Panc1 (cell line): ENCODE measurements around the gene SPATA13. TPM values are rescaled to one million over a fixed set of nuclear protein-coding genes. Genes with fewer than 3 reads are reported as not detected.

ENCODE experiments used
- ATAC-seq: fragments of 200-7000 bp; cut with Tn5 transposase; 2 replicates; pipeline ENCODE4 v1.9.1; 2020; ENCODE audit warnings: mild to moderate bottlenecking, moderate library complexity
- BruUV-seq: library from RNA; stranded (reverse); fragments of 400-500 nt; replicated peaks from 2 replicates; lab custom pipeline; 2021; lab: Mats Ljungman, UMichigan
- CTCF ChIA-PET: fragments of 300-600 bp; sonication (Branson Sonifier 250); formaldehyde crosslinking; loops from one replicate; lab custom pipeline; 2022; ENCODE audit warnings: antibody characterized with exemption; lab: Charles Lee
- POLR2A ChIA-PET: fragments of 300-600 bp; sonication (Branson Sonifier 250); formaldehyde crosslinking; loops from one replicate; lab custom pipeline; 2022; ENCODE audit warnings: antibody characterized with exemption; lab: Charles Lee
- DNase-seq: peaks from one replicate; pipeline ENCODE4 v3.0.0-alpha.2; 2010; ENCODE audit warnings: low read depth, low spot score
- H3K27ac ChIP-seq: 2 replicates; pipeline ENCODE4 v1.5.1; 2011; ENCODE audit warnings: mild to moderate bottlenecking, low read length, inconsistent platforms
- H3K27me3 ChIP-seq: fragments of 200-500 bp; sonication (Bioruptor generic); 2 replicates; pipeline ENCODE4 v1.6.0; 2014; ENCODE audit warnings: low read length, inconsistent platforms; ENCODE audit not compliant: control insufficient read depth, insufficient read depth
- H3K36me3 ChIP-seq: fragments of 200-500 bp; sonication (Bioruptor generic); 2 replicates; pipeline ENCODE4 v1.5.1; 2014; ENCODE audit warnings: inconsistent platforms, mild to moderate bottlenecking, low read length, moderate library complexity; ENCODE audit not compliant: control insufficient read depth, insufficient read depth
- H3K4me1 ChIP-seq: 2 replicates; pipeline ENCODE4 v1.5.1; 2011; ENCODE audit warnings: inconsistent platforms, mild to moderate bottlenecking, low read length, moderate library complexity; ENCODE audit not compliant: control insufficient read depth, insufficient read depth
- H3K4me3 ChIP-seq, 2 experiments: 2 replicates each; pipeline ENCODE4 v1.5.1; 2011 to 2012; ENCODE audit warnings: low read depth in 2 of 2, low read length in 2 of 2, mild to moderate bottlenecking in 2 of 2, inconsistent platforms in 1 of 2, moderate library complexity in 1 of 2
- H3K9me3 ChIP-seq: fragments of 200-500 bp; sonication (Bioruptor generic); 2 replicates; pipeline ENCODE4 v1.5.1; 2014; ENCODE audit warnings: low read depth, mild to moderate bottlenecking, inconsistent platforms, low read length, moderate library complexity; ENCODE audit not compliant: control insufficient read depth, insufficient read depth
- CTCF ChIP-seq: fragments of 450-650 bp; IDR thresholded peaks from 2 replicates; pipeline ENCODE4 v1.5.1; 2017; ENCODE audit warnings: mild to moderate bottlenecking
- POLR2AphosphoS5 ChIP-seq: IDR thresholded peaks from 2 replicates; pipeline ENCODE4 v1.6.1; 2012; ENCODE audit warnings: mild to moderate bottlenecking, low read depth, low read length, moderate library complexity
- REST ChIP-seq, 2 experiments: IDR thresholded peaks; 2 replicates each; pipeline ENCODE4 v1.6.1; 2011 to 2012; ENCODE audit warnings: low read depth in 2 of 2, control low read depth in 1 of 2, low read length in 1 of 2, mild to moderate bottlenecking in 1 of 2, moderate library complexity in 1 of 2; ENCODE audit not compliant: insufficient read depth in 1 of 2
- SIN3A ChIP-seq: IDR thresholded peaks from 2 replicates; pipeline ENCODE4 v1.6.1; 2012; ENCODE audit warnings: low read depth, mild to moderate bottlenecking, low read length, moderate library complexity, borderline replicate concordance; ENCODE audit not compliant: insufficient read depth
- TCF7L2 ChIP-seq: IDR thresholded peaks from 2 replicates; pipeline ENCODE4 v1.6.1; 2011; ENCODE audit warnings: mild to moderate bottlenecking, low read depth, low read length, inconsistent platforms
- in situ Hi-C: cut with HindIII; loops from 2 replicates; pipeline ENCODE4 v1.10.0; 2016; ENCODE audit warnings: low sequenced_read_pairs, low pct_unique_long_range_greater_than_20kb
- intact Hi-C: fragments of 100-400 bp; cut with micrococcal nuclease; formaldehyde crosslinking; loops from one replicate; pipeline ENCODE4 v1.10.0; 2022; ENCODE audit not compliant: unreplicated experiment
- total RNA-seq: library from RNA; stranded (reverse); gene quantifications from one replicate; pipeline ENCODE4 v1.2.1, GENCODE V29; 2021; ENCODE audit not compliant: unreplicated experiment

Gene SPATA13
- total RNA-seq, 1 experiment from 2014 or later = 7.9 TPM

GRCh38 chr13:24279327-24280110 is 119.0 kb downstream of the SPATA13 start:
- Histone ChIP-seq H3K27me3 (no peaks in the 10 kb centered on the region), H3K36me3 (no peaks in the 10 kb centered on the region), H3K9me3 (no peaks in the 10 kb centered on the region), H3K4me3 (no peak overlapping the region), H3K4me1 (no peaks in the 10 kb centered on the region), H3K27ac (no peak overlapping the region)
- ATAC-seq (no peak), DNase-seq (no peak)
- TF ChIP-seq CTCF (no peak), TCF7L2 (no peak), REST (IDR thresholded peaks at IDR 0.05; ENCODE audit: insufficient read depth in 1 of 2, low read depth in 2 of 2, low read length in 1 of 2) (no peak), POLR2AphosphoS5 (no peak), SIN3A (no peak)
- POLR2A ChIA-PET = no interaction called here
- no TSS peak for BruUV-seq
- in situ Hi-C loops (no loop called here), intact Hi-C loops (no loop called here)
- CTCF ChIA-PET = no interaction called here

- CTCF ChIA-PET = no interaction called here
- H3K4me3 ChIP-seq = no peak overlapping the region
- no TSS peak for BruUV-seq
- TF ChIP-seq TCF7L2 = no peak
- POLR2A ChIA-PET = no interaction called here
- H3K4me1 ChIP-seq = no peaks in the 10 kb centered on the region
- ATAC-seq (no peak), DNase-seq (no peak)
- in situ Hi-C loops (no loop called here), intact Hi-C loops (no loop called here)
- no peaks in the 10 kb centered on the region for H3K27me3 ChIP-seq
- H3K27ac ChIP-seq = no peak overlapping the region
- no peaks in the 10 kb centered on the region for H3K36me3 ChIP-seq
- H3K9me3 ChIP-seq = no peaks in the 10 kb centered on the region
These were observed 120.2 kb downstream of the SPATA13 start for GRCh38 chr13:24280720-24281119.
